HL-60 (cell line): Measurements from ENCODE around the gene MALT1.

ENCODE experiments used
- DNase-seq, 2 experiments: peaks; one replicate each; pipeline ENCODE4 v3.0.0-alpha.2; 2010 to 2020; ENCODE audit warnings: low read depth in 1 of 2, low spot score in 1 of 2
- H3K27ac ChIP-seq: fragments of 250-450 bp; sonication (Bioruptor Pico); replicated peaks from 2 replicates; pipeline ENCODE4 v1.5.1; 2020; ENCODE audit warnings: mild to moderate bottlenecking, moderate library complexity
- H3K27me3 ChIP-seq: fragments of 250-450 bp; sonication (Bioruptor Pico); 2 replicates; pipeline ENCODE4 v1.5.1; 2021; ENCODE audit warnings: mild to moderate bottlenecking, moderate library complexity; ENCODE audit not compliant: insufficient read depth, poor library complexity, severe bottlenecking
- H3K4me3 ChIP-seq: replicated peaks from 2 replicates; pipeline ENCODE4 v1.5.1; 2011; ENCODE audit warnings: mild to moderate bottlenecking, control low read depth, low read length; ENCODE audit not compliant: insufficient read depth
- CTCF ChIP-seq: IDR thresholded peaks from one replicate; pipeline ENCODE4 v1.5.1; 2011; ENCODE audit warnings: low read length, control low read depth, inconsistent platforms; ENCODE audit not compliant: insufficient read depth
- GABPA ChIP-seq: IDR thresholded peaks from 2 replicates; pipeline ENCODE4 v1.6.1; 2012; ENCODE audit warnings: low read depth
- POLR2AphosphoS5 ChIP-seq: IDR thresholded peaks from 2 replicates; pipeline ENCODE4 v1.6.1; 2012; ENCODE audit warnings: low read depth
- SPI1 ChIP-seq: IDR thresholded peaks from 2 replicates; pipeline ENCODE4 v1.6.1; 2012; ENCODE audit warnings: low read depth, mild to moderate bottlenecking, borderline replicate concordance
- TF ChIP-seq, protein P1 (sequence below): IDR thresholded peaks from 2 replicates; pipeline ENCODE4 v1.6.1; 2012; ENCODE audit warnings: low read depth; ENCODE audit not compliant: insufficient replicate concordance

The MALT1 gene

DNA sequence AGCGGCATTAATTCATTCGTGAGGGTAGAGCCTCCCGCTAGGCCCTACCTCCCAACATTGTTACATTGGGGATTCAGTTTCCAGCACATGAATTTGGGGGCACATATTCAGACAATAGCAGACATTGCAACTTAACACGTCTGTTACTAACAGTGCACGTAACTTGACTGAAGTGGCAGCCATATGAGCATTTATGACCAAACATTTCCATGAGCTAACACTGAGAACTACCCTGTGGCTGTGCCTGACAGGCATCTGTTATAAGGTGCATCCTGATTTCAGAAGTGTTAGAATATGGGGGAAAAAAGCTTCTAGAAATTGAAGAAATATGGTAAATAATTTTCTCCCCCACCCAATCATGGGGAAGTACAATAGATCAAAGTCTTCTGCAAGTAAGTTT lies 24.5 kb downstream of the MALT1 start:
- Histone ChIP-seq H3K27ac (no peak overlapping the region), H3K4me3 (no peak overlapping the region), H3K27me3 (no peaks in the 10 kb centered on the region)
- TF ChIP-seq GABPA: no peak
- no peak for TF ChIP-seq SPI1
- no peak for TF ChIP-seq CTCF
- TF ChIP-seq, protein P1, sequence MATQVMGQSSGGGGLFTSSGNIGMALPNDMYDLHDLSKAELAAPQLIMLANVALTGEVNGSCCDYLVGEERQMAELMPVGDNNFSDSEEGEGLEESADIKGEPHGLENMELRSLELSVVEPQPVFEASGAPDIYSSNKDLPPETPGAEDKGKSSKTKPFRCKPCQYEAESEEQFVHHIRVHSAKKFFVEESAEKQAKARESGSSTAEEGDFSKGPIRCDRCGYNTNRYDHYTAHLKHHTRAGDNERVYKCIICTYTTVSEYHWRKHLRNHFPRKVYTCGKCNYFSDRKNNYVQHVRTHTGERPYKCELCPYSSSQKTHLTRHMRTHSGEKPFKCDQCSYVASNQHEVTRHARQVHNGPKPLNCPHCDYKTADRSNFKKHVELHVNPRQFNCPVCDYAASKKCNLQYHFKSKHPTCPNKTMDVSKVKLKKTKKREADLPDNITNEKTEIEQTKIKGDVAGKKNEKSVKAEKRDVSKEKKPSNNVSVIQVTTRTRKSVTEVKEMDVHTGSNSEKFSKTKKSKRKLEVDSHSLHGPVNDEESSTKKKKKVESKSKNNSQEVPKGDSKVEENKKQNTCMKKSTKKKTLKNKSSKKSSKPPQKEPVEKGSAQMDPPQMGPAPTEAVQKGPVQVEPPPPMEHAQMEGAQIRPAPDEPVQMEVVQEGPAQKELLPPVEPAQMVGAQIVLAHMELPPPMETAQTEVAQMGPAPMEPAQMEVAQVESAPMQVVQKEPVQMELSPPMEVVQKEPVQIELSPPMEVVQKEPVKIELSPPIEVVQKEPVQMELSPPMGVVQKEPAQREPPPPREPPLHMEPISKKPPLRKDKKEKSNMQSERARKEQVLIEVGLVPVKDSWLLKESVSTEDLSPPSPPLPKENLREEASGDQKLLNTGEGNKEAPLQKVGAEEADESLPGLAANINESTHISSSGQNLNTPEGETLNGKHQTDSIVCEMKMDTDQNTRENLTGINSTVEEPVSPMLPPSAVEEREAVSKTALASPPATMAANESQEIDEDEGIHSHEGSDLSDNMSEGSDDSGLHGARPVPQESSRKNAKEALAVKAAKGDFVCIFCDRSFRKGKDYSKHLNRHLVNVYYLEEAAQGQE: no peak
- TF ChIP-seq POLR2AphosphoS5: no peak
- DNase-seq: no peak

DNA sequence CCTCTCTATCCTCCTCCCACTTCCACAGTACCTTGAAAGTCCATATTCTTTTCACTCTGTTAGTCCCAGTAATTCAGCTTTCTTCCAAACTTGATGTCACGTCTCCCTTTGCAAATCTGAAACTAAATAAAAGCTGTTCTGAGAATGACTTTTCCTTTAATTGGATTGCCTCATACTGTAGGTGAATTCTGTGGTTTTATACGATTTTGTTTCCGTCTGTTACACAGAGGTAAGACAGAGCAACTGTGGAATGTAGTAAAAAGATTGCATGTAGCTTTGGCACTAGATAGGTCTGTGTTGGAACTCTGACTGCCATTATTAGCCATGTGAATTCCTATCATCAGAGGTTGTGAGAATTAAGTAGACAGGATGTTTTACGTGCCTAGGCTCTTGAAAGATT lies 25.9 kb downstream of the MALT1 start:
- TF ChIP-seq, protein P1: no peak
- TF ChIP-seq GABPA (no peak), POLR2AphosphoS5 (no peak), CTCF (no peak), SPI1 (no peak)
- Histone ChIP-seq H3K4me3 (no peak overlapping the region), H3K27me3 (no peaks in the 10 kb centered on the region), H3K27ac (no peak overlapping the region)
- DNase-seq: no peak

- TF ChIP-seq POLR2AphosphoS5: no peak
- H3K4me3 ChIP-seq: no peak overlapping the region
- H3K27me3 ChIP-seq: no peaks in the 10 kb centered on the region
- no peak for DNase-seq
- H3K27ac ChIP-seq: no peak overlapping the region
Observed at GRCh38 chr18:58698701-58699193, 27.5 kb downstream of the MALT1 start.

GRCh38 chr18:58699551-58699950 lies 28.3 kb downstream of the MALT1 start:
- DNase-seq: no peak
- Histone ChIP-seq H3K4me3 (no peak overlapping the region), H3K27me3 (no peaks in the 10 kb centered on the region), H3K27ac (no peak overlapping the region)
- TF ChIP-seq POLR2AphosphoS5 (no peak), SPI1 (no peak), CTCF (no peak), GABPA (no peak)
- TF ChIP-seq, protein P1: no peak
